HFFc6 (cell line): Measurements from ENCODE around the gene BMERB1. TPM values are rescaled to one million over a fixed set of nuclear protein-coding genes. Genes with fewer than 3 reads are reported as not detected.
"Not testable (repeated sequence)": the region's sequence is repeated elsewhere in the genome, so short reads cannot be mapped to it uniquely, and the experiment has no call there.

Experiments
- DNase-seq: peaks from one replicate; pipeline ENCODE4 v3.0.0-alpha.2; 2018
- H3K27ac Mint-ChIP-seq: 2 replicates; pipeline ENCODE4 v1.8.0; 2020; ENCODE audit warnings: mild to moderate bottlenecking, mixed read lengths
- H3K27me3 Mint-ChIP-seq: 2 replicates; pipeline ENCODE4 v1.8.0; 2021; ENCODE audit warnings: mild to moderate bottlenecking, moderate library complexity, mixed read lengths; ENCODE audit not compliant: insufficient read depth
- H3K36me3 Mint-ChIP-seq: 2 replicates; pipeline ENCODE4 v1.8.0; 2021; ENCODE audit warnings: low read depth, mixed read lengths
- H3K4me1 Mint-ChIP-seq: 2 replicates; pipeline ENCODE4 v1.8.0; 2020; ENCODE audit warnings: low read depth, mixed read lengths
- H3K4me3 Mint-ChIP-seq: 2 replicates; pipeline ENCODE4 v1.8.0; 2020; ENCODE audit warnings: mild to moderate bottlenecking, moderate library complexity, mixed read lengths
- H3K9me3 Mint-ChIP-seq: 2 replicates; pipeline ENCODE4 v1.8.0; 2020; ENCODE audit warnings: mild to moderate bottlenecking, mixed read lengths
- long read RNA-seq: library from polyadenylated mRNA; unstranded; transcript quantifications from one replicate; pipeline ENCODE4 v2.0.0, GENCODE V29; 2019
- total RNA-seq, 6 experiments: library from RNA; stranded (reverse); fragmentation: NEBNext Ultra II Directional; extraction: Animal tissue kit (Norgen Biotek cat#: 25700); gene quantifications; 2 replicates in 1 of 6; 3 replicates in 5 of 6; pipeline ENCODE4 v1.2.3, GENCODE V29; 2021
- TF ChIP-seq, protein P1 (sequence below): fragments of 200-600 bp; sonication (generic); IDR thresholded peaks from 2 replicates; pipeline ENCODE4 v1.5.0; 2021; ENCODE audit warnings: antibody characterized with exemption, mild to moderate bottlenecking

The BMERB1 gene
- 10 to 100 TPM; 24.3 to 35.1 (median 29.9) TPM for total RNA-seq
- long read RNA-seq, transcript C16orf45-201 (6 exons, 2,404 nt), result major isoform, 27 of 40 reads
- long read RNA-seq, partial matches to known transcripts, result 6 of 40 reads
- long read RNA-seq, other reads (novel, unspliced or antisense), result 5 of 40 reads

DNA sequence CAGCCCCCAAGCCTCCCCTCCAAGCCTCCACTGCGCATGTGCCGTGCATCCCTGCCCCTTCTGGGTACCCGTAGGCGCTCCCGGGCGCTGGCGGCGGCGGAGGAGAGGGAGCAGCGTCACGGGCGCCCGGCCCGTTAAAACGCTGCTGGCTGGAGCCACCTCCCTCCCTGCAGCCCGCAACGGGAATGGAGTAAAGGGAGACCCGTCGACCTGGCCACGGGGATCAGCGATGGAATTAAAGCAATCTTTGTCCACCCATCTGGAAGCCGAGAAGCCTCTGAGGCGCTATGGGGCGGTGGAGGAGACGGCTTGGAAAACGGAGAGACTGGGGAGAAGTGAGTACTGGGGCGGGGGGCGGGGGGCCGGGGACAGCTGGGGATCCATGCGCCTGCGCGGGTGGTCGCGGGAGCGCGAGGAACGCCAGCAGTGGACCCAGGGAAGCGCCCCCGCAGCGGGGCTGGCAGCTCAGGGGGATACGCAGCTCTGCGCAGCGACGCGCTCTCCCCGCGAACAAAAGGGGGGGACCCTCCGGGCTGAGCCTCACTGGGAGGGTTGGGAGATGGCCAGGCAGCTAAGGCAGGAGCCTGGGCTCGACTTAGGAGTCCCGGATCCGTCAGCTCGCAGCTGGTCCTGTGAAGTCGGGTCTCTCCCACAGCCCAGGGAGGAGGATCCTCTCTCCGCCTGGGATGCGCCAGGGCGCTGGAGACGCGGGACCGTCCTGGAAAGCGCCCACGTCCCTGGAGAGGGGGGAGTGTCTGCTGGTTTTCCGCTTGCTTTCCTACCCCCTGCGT, at the start of gene BMERB1:
TSS of gene BMERB1 (plus strand) at position 164 of the 791 bp plus-strand sequence. CDS start at position 230, 66 bp downstream.
- Mint-ChIP-seq H3K36me3 (no peaks in the 10 kb centered on the region), H3K27ac (peak within 1 kb of the TSS; percentile 51; the same call in 1 of the 2 replicates), H3K27me3 (no peaks in the 10 kb centered on the region), H3K4me1 (peaks cover 34% of the 10 kb centered on the region), H3K9me3 (no peaks in the 10 kb centered on the region), H3K4me3 (peak within 1 kb of the TSS; percentile 96)
- peak; percentile 57 for DNase-seq
- TF ChIP-seq, protein P1, sequence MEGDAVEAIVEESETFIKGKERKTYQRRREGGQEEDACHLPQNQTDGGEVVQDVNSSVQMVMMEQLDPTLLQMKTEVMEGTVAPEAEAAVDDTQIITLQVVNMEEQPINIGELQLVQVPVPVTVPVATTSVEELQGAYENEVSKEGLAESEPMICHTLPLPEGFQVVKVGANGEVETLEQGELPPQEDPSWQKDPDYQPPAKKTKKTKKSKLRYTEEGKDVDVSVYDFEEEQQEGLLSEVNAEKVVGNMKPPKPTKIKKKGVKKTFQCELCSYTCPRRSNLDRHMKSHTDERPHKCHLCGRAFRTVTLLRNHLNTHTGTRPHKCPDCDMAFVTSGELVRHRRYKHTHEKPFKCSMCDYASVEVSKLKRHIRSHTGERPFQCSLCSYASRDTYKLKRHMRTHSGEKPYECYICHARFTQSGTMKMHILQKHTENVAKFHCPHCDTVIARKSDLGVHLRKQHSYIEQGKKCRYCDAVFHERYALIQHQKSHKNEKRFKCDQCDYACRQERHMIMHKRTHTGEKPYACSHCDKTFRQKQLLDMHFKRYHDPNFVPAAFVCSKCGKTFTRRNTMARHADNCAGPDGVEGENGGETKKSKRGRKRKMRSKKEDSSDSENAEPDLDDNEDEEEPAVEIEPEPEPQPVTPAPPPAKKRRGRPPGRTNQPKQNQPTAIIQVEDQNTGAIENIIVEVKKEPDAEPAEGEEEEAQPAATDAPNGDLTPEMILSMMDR, result no peak

- H3K27me3 Mint-ChIP-seq, result peaks cover 14% of the 10 kb centered on the region
- not testable (repeated sequence) for DNase-seq, H3K4me3 Mint-ChIP-seq, H3K36me3 Mint-ChIP-seq, H3K9me3 Mint-ChIP-seq, H3K27ac Mint-ChIP-seq, H3K4me1 Mint-ChIP-seq
These were observed 46.3 kb upstream of the BMERB1 start for GRCh38 chr16:15388060-15388459.

- peaks cover 12% of the 10 kb centered on the region for H3K27me3 Mint-ChIP-seq
- not testable (repeated sequence) for H3K9me3 Mint-ChIP-seq, H3K27ac Mint-ChIP-seq, DNase-seq, H3K4me1 Mint-ChIP-seq, H3K4me3 Mint-ChIP-seq, H3K36me3 Mint-ChIP-seq
These were observed 44.5 kb upstream of the BMERB1 start for GRCh38 chr16:15389916-15390315.

DNA sequence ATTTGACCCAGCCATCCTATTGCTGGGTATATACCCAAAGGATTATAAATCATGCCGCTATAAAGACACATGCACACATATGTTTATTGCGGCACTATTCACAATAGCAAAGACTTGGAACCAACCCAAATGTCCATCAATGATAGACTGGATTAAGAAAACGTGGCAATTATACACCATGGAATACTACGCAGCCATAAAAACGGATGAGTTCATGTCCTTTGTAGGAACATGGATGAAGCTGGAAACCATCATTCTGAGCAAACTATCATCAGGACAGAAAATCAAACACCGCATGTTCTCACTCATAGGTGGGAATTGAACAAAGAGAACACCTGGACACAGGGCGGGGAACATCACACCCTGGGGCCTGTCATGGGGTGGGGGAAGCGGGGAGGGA, 41.4 kb upstream of the BMERB1 start:
- H3K27me3 Mint-ChIP-seq, result peaks cover 18% of the 10 kb centered on the region
- H3K27ac Mint-ChIP-seq, H3K9me3 Mint-ChIP-seq, H3K36me3 Mint-ChIP-seq, H3K4me1 Mint-ChIP-seq, H3K4me3 Mint-ChIP-seq, DNase-seq: not testable (repeated sequence)

DNA sequence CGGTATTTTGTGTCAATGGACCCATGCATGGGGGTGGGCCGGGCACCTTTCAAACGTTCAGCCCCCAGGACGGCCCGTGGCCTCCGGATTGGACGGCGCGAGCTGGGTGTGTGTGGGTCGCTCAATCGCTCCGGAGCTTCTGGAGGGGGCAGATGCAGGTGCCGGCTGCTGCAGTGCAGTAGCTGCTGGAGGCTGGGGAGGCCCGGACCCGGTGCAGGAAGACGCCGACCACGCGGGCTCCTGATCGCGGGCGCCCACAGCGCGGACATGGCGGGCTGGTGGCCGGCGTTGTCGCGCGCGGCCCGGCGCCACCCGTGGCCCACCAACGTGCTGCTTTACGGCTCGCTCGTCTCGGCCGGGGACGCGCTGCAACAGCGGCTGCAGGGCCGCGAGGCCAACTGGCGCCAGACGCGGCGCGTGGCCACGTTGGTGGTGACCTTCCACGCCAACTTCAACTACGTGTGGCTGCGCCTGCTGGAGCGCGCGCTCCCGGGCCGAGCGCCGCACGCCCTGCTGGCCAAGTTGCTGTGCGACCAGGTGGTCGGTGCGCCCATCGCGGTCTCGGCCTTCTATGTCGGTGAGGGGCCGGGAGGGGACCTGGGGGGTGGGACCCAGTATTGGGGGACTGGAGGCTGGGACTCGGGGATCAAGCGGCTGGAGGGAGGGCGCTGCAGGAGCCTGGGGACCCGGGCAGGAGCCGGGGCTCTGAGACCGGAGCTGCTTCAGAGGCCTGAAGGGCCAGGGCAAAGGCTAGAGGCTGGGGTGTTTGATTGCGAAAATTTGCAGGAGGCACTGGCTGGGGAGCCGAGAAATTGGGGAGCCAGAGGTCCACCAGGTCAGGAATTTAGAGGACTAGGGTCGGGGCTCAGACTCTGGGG, 38.5 kb upstream of the BMERB1 start, which contains the start of gene MPV17L:
TSS of gene MPV17L (plus strand) at position 124 of the 878 bp plus-strand sequence. CDS start at position 268, 144 bp downstream.
- not testable (repeated sequence) for H3K4me1 Mint-ChIP-seq, H3K4me3 Mint-ChIP-seq, H3K36me3 Mint-ChIP-seq, H3K27ac Mint-ChIP-seq, DNase-seq, H3K9me3 Mint-ChIP-seq
- H3K27me3 Mint-ChIP-seq, result peaks cover 34% of the 10 kb centered on the region

- H3K27ac Mint-ChIP-seq, DNase-seq, H3K36me3 Mint-ChIP-seq, H3K4me3 Mint-ChIP-seq, H3K9me3 Mint-ChIP-seq, H3K4me1 Mint-ChIP-seq: not testable (repeated sequence)
- peaks cover 34% of the 10 kb centered on the region for H3K27me3 Mint-ChIP-seq
These were observed 37.9 kb upstream of the BMERB1 start for GRCh38 chr16:15396509-15396829.

- Mint-ChIP-seq H3K36me3 (no peaks in the 10 kb centered on the region), H3K27me3 (peaks cover 32% of the 10 kb centered on the region), H3K9me3 (no peaks in the 10 kb centered on the region), H3K4me1 (no peaks in the 10 kb centered on the region), H3K27ac (no peak overlapping the region), H3K4me3 (no peak overlapping the region)
- TF ChIP-seq, protein P1, result no peak
- DNase-seq, result no peak
These were observed 37.3 kb upstream of the BMERB1 start for GRCh38 chr16:15396948-15397594.
